Right atrium auricular region (tissue), 2 donors: ENCODE results near the gene RCC1. TPM values are rescaled to one million over a fixed set of nuclear protein-coding genes. Genes with fewer than 3 reads are reported as not detected.

Experiments
- DNase-seq: peaks from one replicate; pipeline ENCODE4 v3.0.0-alpha.2; 2019; ENCODE audit warnings: low spot score
- H3K27ac ChIP-seq, 2 donors: fragments of 200-600 bp; sonication (generic); 1 replicate in 1 of 2; 2 replicates in 1 of 2; pipeline ENCODE4 v1.5.1; 2016 to 2019
- H3K27me3 ChIP-seq, 2 donors: fragments of 200-600 bp; sonication (generic); one replicate each; pipeline versions ENCODE4 v1.5.1 to v1.6.0; 2017 to 2019
- H3K36me3 ChIP-seq: fragments of 200-600 bp; sonication (generic); one replicate; pipeline ENCODE4 v1.5.1; 2016
- H3K4me1 ChIP-seq, 2 donors: fragments of 200-600 bp; sonication (generic); one replicate each; pipeline versions ENCODE4 v1.5.1 to v1.6.0; 2017 to 2019
- H3K4me3 ChIP-seq, 2 donors: fragments of 200-600 bp; sonication (generic); 1 replicate in 1 of 2; 2 replicates in 1 of 2; pipeline ENCODE4 v1.5.1; 2017 to 2019; ENCODE audit warnings: mild to moderate bottlenecking in 1 of 2, moderate library complexity in 1 of 2
- H3K9me3 ChIP-seq, 2 donors: fragments of 200-600 bp; sonication (generic); one replicate each; pipeline ENCODE4 v1.5.1; 2019
- CTCF ChIP-seq, 2 donors: fragments of 200-600 bp; sonication (generic); IDR thresholded peaks; one replicate each; pipeline ENCODE4 v1.5.1; 2019; ENCODE audit warnings: antibody characterized with exemption in 2 of 2
- total RNA-seq, 2 donors: library from RNA; depleted of rRNA; stranded (reverse); fragments of >200 nt; gene quantifications; one replicate each; pipeline ENCODE4 v1.1.0, GENCODE V29; 2016

RCC1 gene
- total RNA-seq, 2 donors from 2014 or later: 6.2 to 8.1 TPM

DNA sequence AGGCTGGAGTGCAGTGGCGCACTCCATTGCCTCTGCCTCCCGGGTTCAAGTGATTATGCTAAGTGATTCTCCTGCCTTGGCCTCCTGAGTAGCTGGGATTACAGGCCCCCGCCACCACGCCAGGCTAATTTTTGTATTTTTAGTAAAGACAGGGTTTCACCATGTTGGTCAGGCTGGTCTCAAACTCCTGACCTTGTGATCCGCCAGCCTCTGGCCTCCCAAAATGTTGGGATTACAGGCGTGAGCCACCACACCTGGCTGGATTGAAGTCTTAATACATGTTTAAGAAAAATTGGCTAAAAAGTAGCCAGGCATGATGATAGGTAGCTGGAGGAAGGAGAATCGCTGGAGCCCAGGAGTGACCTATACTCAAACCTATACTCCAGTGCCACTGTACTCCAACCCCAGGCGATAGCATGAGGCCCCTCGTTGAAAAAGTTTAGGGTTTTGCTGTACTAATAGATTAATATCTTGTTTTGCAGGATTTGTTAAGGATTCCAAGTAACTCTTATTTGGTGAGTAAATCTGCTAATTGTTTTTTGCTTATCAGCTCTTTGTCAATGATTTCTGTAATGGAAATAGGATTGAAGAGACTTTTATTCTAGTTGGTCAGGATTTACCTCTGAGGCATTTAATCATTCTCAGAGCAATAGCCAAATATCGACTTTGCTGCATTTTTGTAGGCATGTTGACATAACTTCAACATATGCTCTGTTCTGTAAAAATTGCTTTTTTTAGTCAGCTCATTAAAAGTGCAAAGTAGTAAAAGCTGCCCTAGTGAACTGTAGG, 2.0 kb downstream of the RCC1 start:
- peaks cover 0 to 46% of the 10 kb centered on the region in 2 donors for H3K4me1 ChIP-seq
- DNase-seq: no peak
- no peak for TF ChIP-seq CTCF (IDR thresholded peaks at IDR 0.05)
- peak overlapping the region; percentile 23 to 85 for H3K27ac ChIP-seq
- H3K9me3 ChIP-seq: no peaks in the 10 kb centered on the region
- no peaks in the 10 kb centered on the region for H3K27me3 ChIP-seq
- peak overlapping the region; percentile 69 to 78 for H3K4me3 ChIP-seq
- H3K36me3 ChIP-seq: peaks cover 52% of the 10 kb centered on the region

GRCh38 chr1:28508435-28508754, 2.6 kb downstream of the RCC1 start:
- no peaks in the 10 kb centered on the region for H3K9me3 ChIP-seq
- H3K27ac ChIP-seq: peak overlapping the region in 1 of 2 donors; percentile 23
- TF ChIP-seq CTCF (IDR thresholded peaks at IDR 0.05): no peak
- H3K36me3 ChIP-seq: peaks cover 58% of the 10 kb centered on the region
- no peaks in the 10 kb centered on the region for H3K27me3 ChIP-seq
- peaks cover 0 to 46% of the 10 kb centered on the region in 2 donors for H3K4me1 ChIP-seq
- no peak for DNase-seq
- peak overlapping the region in 1 of 2 donors; percentile 69 for H3K4me3 ChIP-seq

DNA sequence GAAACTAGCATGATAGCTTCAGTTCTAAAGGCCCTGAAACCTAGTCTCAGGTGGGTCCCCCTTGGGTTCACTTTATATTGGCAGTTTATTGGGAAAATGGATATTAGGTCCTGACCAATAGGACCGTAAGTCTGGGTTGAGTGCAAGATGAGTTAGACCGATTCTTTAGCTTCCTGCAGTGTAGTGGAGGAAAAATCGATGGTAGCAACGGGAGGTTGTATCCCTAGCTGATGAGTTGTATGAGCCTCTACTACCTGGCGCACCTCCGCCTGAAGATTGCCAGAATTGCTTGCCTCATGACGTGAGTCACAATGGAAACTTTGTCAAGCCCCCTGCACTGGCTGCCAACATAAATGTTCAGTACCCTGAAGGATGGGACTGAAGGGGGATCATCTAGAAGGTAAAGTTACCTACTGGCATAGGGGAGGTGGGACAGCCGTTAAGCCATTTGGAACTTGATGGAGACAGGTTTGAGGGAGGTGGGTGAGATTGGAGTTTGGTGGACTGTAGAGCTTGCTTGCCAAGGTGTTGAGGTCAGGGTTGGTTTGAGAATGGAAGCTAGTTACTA, 3.9 kb downstream of the RCC1 start:
- Histone ChIP-seq H3K36me3 (peaks cover 65% of the 10 kb centered on the region), H3K9me3 (no peaks in the 10 kb centered on the region), H3K4me1 (peaks cover 0 to 46% of the 10 kb centered on the region in 2 donors), H3K27me3 (no peaks in the 10 kb centered on the region), H3K4me3 (no peak overlapping the region), H3K27ac (no peak overlapping the region)
- TF ChIP-seq CTCF (IDR thresholded peaks at IDR 0.05): no peak
- no peak for DNase-seq

- Histone ChIP-seq H3K4me1 (peaks cover 0 to 46% of the 10 kb centered on the region in 2 donors), H3K4me3 (no peak overlapping the region), H3K27me3 (no peaks in the 10 kb centered on the region), H3K9me3 (no peaks in the 10 kb centered on the region), H3K27ac (no peak overlapping the region), H3K36me3 (peaks cover 70% of the 10 kb centered on the region)
- DNase-seq: no peak
- no peak for TF ChIP-seq CTCF (IDR thresholded peaks at IDR 0.05)
These were observed 4.6 kb downstream of the RCC1 start for GRCh38 chr1:28510273-28510969.

GRCh38 chr1:28510970-28511440, 5.2 kb downstream of the RCC1 start:
- Histone ChIP-seq H3K36me3 (peaks cover 70% of the 10 kb centered on the region), H3K4me3 (no peak overlapping the region), H3K27me3 (no peaks in the 10 kb centered on the region), H3K9me3 (no peaks in the 10 kb centered on the region), H3K27ac (no peak overlapping the region), H3K4me1 (peaks cover 0 to 46% of the 10 kb centered on the region in 2 donors)
- no peak for DNase-seq
- TF ChIP-seq CTCF (IDR thresholded peaks at IDR 0.05): no peak
